Mesothelial cell of epicardium (in vitro differentiated cells): ENCODE measurements around the gene TEX2. TPM values are rescaled to one million over a fixed set of nuclear protein-coding genes. Genes with fewer than 3 reads are reported as not detected.
A peak's percentile ranks its signal among the peaks of the same experiment; 100 is the strongest.
"Not testable (repeated sequence)": the region's sequence is repeated elsewhere in the genome, so short reads cannot be mapped to it uniquely, and the experiment has no call there.

Source experiments
- DNase-seq, 2 experiments: peaks; one replicate each; pipeline ENCODE4 v3.0.0; 2021; ENCODE audit warnings: low spot score in 2 of 2; ENCODE audit not compliant: unreplicated experiment in 2 of 2
- H3K27ac Mint-ChIP-seq: 2 replicates; pipeline ENCODE4 v1.8.0; 2021; ENCODE audit warnings: mixed read lengths
- H3K27me3 Mint-ChIP-seq: 2 replicates; pipeline ENCODE4 v1.8.0; 2021; ENCODE audit warnings: low read depth, mixed read lengths
- H3K36me3 Mint-ChIP-seq: 2 replicates; pipeline ENCODE4 v1.8.0; 2021; ENCODE audit warnings: mixed read lengths
- H3K4me1 Mint-ChIP-seq: 2 replicates; pipeline ENCODE4 v1.8.0; 2021; ENCODE audit warnings: mixed read lengths
- H3K4me3 Mint-ChIP-seq: 2 replicates; pipeline ENCODE4 v1.8.0; 2021; ENCODE audit warnings: mild to moderate bottlenecking, moderate library complexity, mixed read lengths
- H3K9me3 Mint-ChIP-seq: 2 replicates; pipeline ENCODE4 v1.8.0; 2021; ENCODE audit warnings: mixed read lengths
- CTCF ChIP-seq: fragments of 200-600 bp; sonication (generic); IDR thresholded peaks from one replicate; pipeline ENCODE4 v1.5.0; 2021; ENCODE audit warnings: antibody characterized with exemption; ENCODE audit not compliant: unreplicated experiment
- total RNA-seq: library from RNA; stranded (reverse); gene quantifications from 3 replicates; pipeline ENCODE4 v1.2.1, GENCODE V29; 2021

Gene TEX2
- total RNA-seq, 1 donor from 2014 or later, result 27.1 TPM

DNA sequence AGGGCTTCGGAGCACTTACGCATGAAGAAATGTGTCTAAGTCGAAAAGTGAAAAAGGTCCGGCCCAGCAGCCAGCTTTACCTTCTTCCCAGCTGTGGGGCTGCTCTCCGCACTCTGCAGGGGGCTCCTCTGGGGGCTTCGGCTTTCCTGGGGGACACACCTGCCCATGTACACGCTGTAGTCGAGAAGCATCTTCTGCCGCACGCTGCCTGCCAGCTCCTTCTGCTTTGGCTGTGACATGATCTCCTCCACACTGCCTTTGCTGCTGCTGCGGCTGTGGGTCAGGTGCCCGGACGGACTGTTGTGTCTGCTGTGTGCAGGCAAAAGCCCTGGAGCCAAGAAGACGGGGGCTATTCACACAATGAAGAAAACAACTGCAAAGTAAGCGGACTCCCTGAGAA is 75.0 kb downstream of the TEX2 start:
- no peaks in the 10 kb centered on the region for H3K9me3 Mint-ChIP-seq
- H3K36me3 Mint-ChIP-seq, result peaks cover 22% of the 10 kb centered on the region
- peaks cover 17% of the 10 kb centered on the region for H3K4me1 Mint-ChIP-seq
- TF ChIP-seq CTCF, result no peak
- no peaks in the 10 kb centered on the region for H3K27me3 Mint-ChIP-seq
- DNase-seq, result no peak
- no peak overlapping the region for H3K27ac Mint-ChIP-seq
- H3K4me3 Mint-ChIP-seq, result no peak overlapping the region

GRCh38 chr17:64187093-64187895 is 75.8 kb downstream of the TEX2 start:
- H3K27me3 Mint-ChIP-seq, result no peaks in the 10 kb centered on the region
- H3K36me3 Mint-ChIP-seq, result peaks cover 16% of the 10 kb centered on the region
- H3K27ac Mint-ChIP-seq, result no peak overlapping the region
- no peak for DNase-seq
- H3K4me1 Mint-ChIP-seq, result peaks cover 15% of the 10 kb centered on the region
- H3K9me3 Mint-ChIP-seq, result no peaks in the 10 kb centered on the region
- no peak overlapping the region for H3K4me3 Mint-ChIP-seq
- no peak for TF ChIP-seq CTCF

DNA sequence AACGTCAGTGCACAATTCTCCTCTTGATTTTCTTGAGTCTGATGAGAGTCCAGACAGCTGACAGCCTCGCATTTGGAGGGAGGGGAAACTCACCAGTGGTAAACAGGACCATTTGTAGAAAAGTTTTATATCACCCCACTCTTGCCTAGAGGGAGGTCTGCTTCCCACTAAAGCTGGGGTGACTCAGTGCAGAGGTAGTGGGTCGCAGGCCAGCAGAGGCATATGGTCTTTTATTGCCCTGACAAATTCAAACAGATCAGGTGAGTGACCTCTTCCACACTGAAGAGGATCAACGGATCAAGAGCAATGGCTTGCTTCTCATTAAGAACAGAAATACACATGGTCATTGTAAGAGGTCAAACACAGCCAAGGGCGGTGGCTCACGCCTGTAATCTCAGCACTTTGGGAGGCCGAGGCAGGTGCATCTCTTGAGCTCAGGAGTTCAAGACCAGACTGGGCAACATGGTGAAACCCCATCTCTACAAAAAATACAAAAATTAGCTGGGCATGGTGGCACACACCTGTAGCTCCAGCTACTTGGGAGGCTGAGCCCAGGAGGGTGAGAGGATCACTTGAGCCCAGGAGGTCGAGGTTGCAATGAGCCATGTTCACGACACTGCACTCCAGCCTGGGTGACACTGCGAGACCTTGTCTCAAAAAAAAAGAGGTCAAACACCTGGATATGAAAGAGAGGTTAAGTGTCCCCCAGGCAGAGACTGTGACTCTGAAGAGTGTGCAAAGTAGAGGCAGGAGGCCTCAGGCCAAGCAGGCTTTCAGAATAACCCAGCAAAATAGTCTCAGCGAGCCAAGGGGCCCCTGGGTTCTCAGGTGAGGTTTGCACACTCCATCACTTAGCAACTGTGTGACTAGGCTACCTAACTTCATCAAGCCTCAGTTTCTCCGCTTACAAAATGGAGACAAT is 76.6 kb downstream of the TEX2 start:
- no peak for TF ChIP-seq CTCF
- peak overlapping the region; percentile 69 for H3K27ac Mint-ChIP-seq
- peaks cover 16% of the 10 kb centered on the region for H3K36me3 Mint-ChIP-seq
- DNase-seq, result no peak
- no peaks in the 10 kb centered on the region for H3K27me3 Mint-ChIP-seq
- no peaks in the 10 kb centered on the region for H3K9me3 Mint-ChIP-seq
- H3K4me3 Mint-ChIP-seq, result no peak overlapping the region
- H3K4me1 Mint-ChIP-seq, result peaks cover 15% of the 10 kb centered on the region

GRCh38 chr17:64185557-64185956 is 77.5 kb downstream of the TEX2 start:
- H3K27me3 Mint-ChIP-seq, H3K9me3 Mint-ChIP-seq, H3K4me3 Mint-ChIP-seq: not testable (repeated sequence)
- H3K36me3 Mint-ChIP-seq, result peaks cover 13% of the 10 kb centered on the region
- peak in 1 of 2 experiments; percentile 45 for DNase-seq
- peaks cover 17% of the 10 kb centered on the region for H3K4me1 Mint-ChIP-seq
- H3K27ac Mint-ChIP-seq, result peak overlapping the region; percentile 69

DNA sequence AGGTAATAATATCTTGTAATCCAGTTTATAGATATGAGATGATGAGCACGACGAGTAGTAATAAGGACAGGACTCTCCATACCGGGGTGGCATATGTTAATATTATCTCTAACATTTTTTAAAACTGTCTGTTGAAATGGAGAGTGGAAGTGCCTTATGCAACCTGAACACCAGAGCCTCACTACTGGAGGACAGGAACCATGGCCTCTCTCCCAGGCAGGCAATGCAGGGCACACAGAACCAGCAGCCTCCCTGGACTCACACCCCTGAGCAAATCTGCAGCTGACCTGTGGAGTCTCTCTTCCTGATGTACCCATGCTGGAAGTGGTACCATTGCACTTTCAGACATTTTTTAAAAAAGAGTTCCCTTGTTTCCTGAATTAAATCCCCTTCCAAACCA is 78.0 kb downstream of the TEX2 start:
- Mint-ChIP-seq H3K4me1 (peaks cover 21% of the 10 kb centered on the region), H3K4me3 (no peak overlapping the region), H3K36me3 (peaks cover 13% of the 10 kb centered on the region), H3K9me3 (no peaks in the 10 kb centered on the region), H3K27me3 (no peaks in the 10 kb centered on the region), H3K27ac (peak overlapping the region; percentile 34)
- no peak for TF ChIP-seq CTCF
- no peak for DNase-seq

DNA sequence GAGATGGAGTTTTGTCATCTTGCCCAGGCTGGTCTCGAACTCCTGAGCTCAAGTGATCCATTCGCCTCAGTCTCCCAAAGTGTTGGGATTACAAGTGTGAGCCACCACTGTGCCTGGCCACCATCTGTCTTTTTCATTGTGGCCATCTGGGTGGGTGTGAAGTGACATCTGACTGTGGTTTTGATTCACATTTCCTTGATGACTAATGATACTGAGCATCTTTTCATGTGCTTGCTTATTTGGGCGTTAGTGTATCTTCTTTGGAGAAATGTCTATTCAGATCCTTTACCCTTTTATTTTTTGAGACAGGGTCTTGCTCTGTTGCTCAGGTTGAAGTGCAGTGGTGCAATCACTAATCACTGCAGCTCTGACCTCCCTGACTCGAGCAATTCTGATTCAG is 79.2 kb downstream of the TEX2 start:
- no peak overlapping the region for H3K27ac Mint-ChIP-seq
- no peaks in the 10 kb centered on the region for H3K9me3 Mint-ChIP-seq
- no peak for DNase-seq
- TF ChIP-seq CTCF, result no peak
- peaks cover 24% of the 10 kb centered on the region for H3K36me3 Mint-ChIP-seq
- H3K4me1 Mint-ChIP-seq, result peaks cover 24% of the 10 kb centered on the region
- no peak overlapping the region for H3K4me3 Mint-ChIP-seq
- H3K27me3 Mint-ChIP-seq, result no peaks in the 10 kb centered on the region
